Gastrocnemius medialis (tissue), 4 donors: ENCODE measurements around the gene LRRC4C. TPM values are rescaled to one million over a fixed set of nuclear protein-coding genes. Genes with fewer than 3 reads are reported as not detected.
"Not testable (repeated sequence)": the region's sequence is repeated elsewhere in the genome, so short reads cannot be mapped to it uniquely, and the experiment has no call there.

Source experiments
- ATAC-seq, 2 donors: fragments of 150-250 bp; one replicate each; pipeline ENCODE4 v1.9.1; 2016
- DNase-seq, 2 donors: peaks; one replicate each; pipeline ENCODE4 v3.0.0-alpha.2; 2019
- H3K27ac ChIP-seq, 4 donors: fragments of 200-600 bp; sonication (generic); 1 replicate in 1 of 4; 2 replicates in 3 of 4; pipeline ENCODE4 v1.5.1; 2016 to 2018; ENCODE audit warnings: mild to moderate bottlenecking in 2 of 4, moderate library complexity in 1 of 4
- H3K27me3 ChIP-seq, 3 donors: fragments of 200-600 bp; sonication (generic) in 2 of 3; 1 replicate in 1 of 3; 2 replicates in 2 of 3; pipeline versions ENCODE4 v1.5.1 to v1.6.0; 2016 to 2019; ENCODE audit warnings: mild to moderate bottlenecking in 1 of 3, moderate library complexity in 1 of 3
- H3K36me3 ChIP-seq, 2 donors: fragments of 200-600 bp; sonication (generic) in 1 of 2; one replicate each; pipeline ENCODE4 v1.5.1; 2017 to 2018
- H3K4me1 ChIP-seq, 2 donors: fragments of 200-600 bp; sonication (generic) in 1 of 2; one replicate each; pipeline ENCODE4 v1.5.1; 2016 to 2017; ENCODE audit warnings: mild to moderate bottlenecking in 2 of 2
- H3K4me3 ChIP-seq, 4 donors: fragments of 200-600 bp; sonication (generic) in 3 of 4; 1 replicate in 1 of 4; 2 replicates in 3 of 4; pipeline ENCODE4 v1.5.1; 2016 to 2019; ENCODE audit warnings: mild to moderate bottlenecking in 2 of 4
- H3K9me3 ChIP-seq, 3 donors: fragments of 200-600 bp; sonication (generic) in 2 of 3; 1 replicate in 1 of 3; 2 replicates in 2 of 3; pipeline ENCODE4 v1.5.1; 2016 to 2019
- POLR2A ChIP-seq, 2 donors: fragments of 450-650 bp; IDR thresholded peaks; one replicate each; pipeline ENCODE4 v1.6.1; 2017; ENCODE audit warnings: antibody characterized with exemption in 2 of 2, mild to moderate bottlenecking in 2 of 2, moderate library complexity in 2 of 2
- in situ Hi-C, 4 donors: fragments of 200-750 bp; cut with MboI; loops; one replicate each; pipeline versions ENCODE4 v1.15.0 to v1.8.0; 2017; ENCODE audit warnings: low sequenced_read_pairs in 4 of 4
- intact Hi-C: fragments of 100-400 bp; cut with DNase I; formaldehyde crosslinking; loops from one replicate; pipeline ENCODE4 v1.15.1; 2023; ENCODE audit warnings: low total_unique reads
- total RNA-seq, 4 donors: library from RNA; depleted of rRNA; stranded (reverse); fragments of >200 nt; gene quantifications; one replicate each; pipeline versions ENCODE4 v1.1.0 to v1.2.3, GENCODE V29; 2016
- TF ChIP-seq, protein P1 (sequence below), 5 experiments: fragments of 450-650 bp in 3 of 5; fragments of 200-600 bp in 2 of 5; sonication (generic) in 2 of 5; IDR thresholded peaks in 4 of 5; conservative IDR thresholded peaks in 1 of 5; 1 replicate in 4 of 5; 2 replicates in 1 of 5; pipeline ENCODE4 v1.5.1; 2016 to 2019; ENCODE audit warnings: antibody characterized with exemption in 5 of 5, mild to moderate bottlenecking in 3 of 5, moderate library complexity in 3 of 5

The LRRC4C gene
- total RNA-seq, 4 donors from 2014 or later, result 0.15 to 0.59 (median 0.24) TPM; not detected in 1

DNA sequence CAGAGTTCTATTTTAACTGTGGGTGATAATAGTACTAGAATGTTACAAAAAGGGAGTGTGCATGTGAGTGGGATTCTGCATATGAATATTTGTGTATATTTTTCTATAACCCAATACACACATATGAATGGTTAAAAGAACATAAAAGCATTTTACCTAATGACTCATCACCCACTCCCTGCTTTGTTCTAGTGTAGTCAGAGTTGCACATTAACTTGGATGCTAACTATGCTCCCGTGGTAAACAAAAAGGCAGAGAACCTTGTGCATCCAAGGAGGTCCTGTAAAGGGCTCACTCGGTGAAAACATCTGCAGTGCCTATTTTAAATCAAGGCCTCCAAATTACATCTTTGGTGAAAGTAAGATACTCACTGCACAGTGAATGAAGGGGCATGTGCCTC is 1289.4 kb downstream of the LRRC4C start:
- no peak for ATAC-seq
- no peaks in the 10 kb centered on the region for H3K9me3 ChIP-seq
- in situ Hi-C loops (no loop called here), intact Hi-C loops (no loop called here)
- no peak for DNase-seq
- no peaks in the 10 kb centered on the region for H3K27me3 ChIP-seq
- H3K4me1 ChIP-seq, result no peaks in the 10 kb centered on the region
- no peaks in the 10 kb centered on the region for H3K36me3 ChIP-seq
- no peak overlapping the region for H3K27ac ChIP-seq
- H3K4me3 ChIP-seq, result no peak overlapping the region
- TF ChIP-seq, protein P1, sequence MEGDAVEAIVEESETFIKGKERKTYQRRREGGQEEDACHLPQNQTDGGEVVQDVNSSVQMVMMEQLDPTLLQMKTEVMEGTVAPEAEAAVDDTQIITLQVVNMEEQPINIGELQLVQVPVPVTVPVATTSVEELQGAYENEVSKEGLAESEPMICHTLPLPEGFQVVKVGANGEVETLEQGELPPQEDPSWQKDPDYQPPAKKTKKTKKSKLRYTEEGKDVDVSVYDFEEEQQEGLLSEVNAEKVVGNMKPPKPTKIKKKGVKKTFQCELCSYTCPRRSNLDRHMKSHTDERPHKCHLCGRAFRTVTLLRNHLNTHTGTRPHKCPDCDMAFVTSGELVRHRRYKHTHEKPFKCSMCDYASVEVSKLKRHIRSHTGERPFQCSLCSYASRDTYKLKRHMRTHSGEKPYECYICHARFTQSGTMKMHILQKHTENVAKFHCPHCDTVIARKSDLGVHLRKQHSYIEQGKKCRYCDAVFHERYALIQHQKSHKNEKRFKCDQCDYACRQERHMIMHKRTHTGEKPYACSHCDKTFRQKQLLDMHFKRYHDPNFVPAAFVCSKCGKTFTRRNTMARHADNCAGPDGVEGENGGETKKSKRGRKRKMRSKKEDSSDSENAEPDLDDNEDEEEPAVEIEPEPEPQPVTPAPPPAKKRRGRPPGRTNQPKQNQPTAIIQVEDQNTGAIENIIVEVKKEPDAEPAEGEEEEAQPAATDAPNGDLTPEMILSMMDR (IDR thresholded peaks at IDR 0.05 in 4 of 5, conservative IDR thresholded peaks at IDR 0.05 in 1 of 5), result no peak
- no peak for TF ChIP-seq POLR2A (IDR thresholded peaks at IDR 0.05)

DNA sequence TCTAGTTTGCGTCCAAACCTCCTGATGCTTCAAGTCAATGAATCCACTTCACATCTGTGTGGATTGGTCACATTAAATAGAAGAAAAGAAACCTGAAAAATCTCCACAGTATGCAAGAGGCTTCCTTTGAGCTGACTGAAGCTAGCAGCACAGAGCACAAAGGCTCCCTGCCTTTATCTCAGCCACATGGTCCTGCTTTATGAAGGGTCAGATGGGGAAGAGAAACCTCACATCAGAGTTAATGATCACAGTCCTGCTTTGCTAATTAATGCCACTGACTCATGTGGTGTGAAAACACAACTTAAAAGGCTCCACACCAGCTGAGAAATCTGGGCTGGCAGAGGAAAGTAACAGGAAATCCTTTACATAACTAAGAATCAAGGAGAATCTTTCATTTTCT is 1291.0 kb downstream of the LRRC4C start:
- H3K9me3 ChIP-seq, result no peaks in the 10 kb centered on the region
- H3K36me3 ChIP-seq, result no peaks in the 10 kb centered on the region
- H3K27ac ChIP-seq, result no peak overlapping the region
- no peak for TF ChIP-seq POLR2A (IDR thresholded peaks at IDR 0.05)
- TF ChIP-seq, protein P1 (IDR thresholded peaks at IDR 0.05 in 4 of 5, conservative IDR thresholded peaks at IDR 0.05 in 1 of 5), result no peak
- intact Hi-C loops (no loop called here), in situ Hi-C loops (no loop called here)
- ATAC-seq (no peak), DNase-seq (no peak)
- H3K27me3 ChIP-seq, result no peaks in the 10 kb centered on the region
- H3K4me1 ChIP-seq, result no peaks in the 10 kb centered on the region
- no peak overlapping the region for H3K4me3 ChIP-seq

DNA sequence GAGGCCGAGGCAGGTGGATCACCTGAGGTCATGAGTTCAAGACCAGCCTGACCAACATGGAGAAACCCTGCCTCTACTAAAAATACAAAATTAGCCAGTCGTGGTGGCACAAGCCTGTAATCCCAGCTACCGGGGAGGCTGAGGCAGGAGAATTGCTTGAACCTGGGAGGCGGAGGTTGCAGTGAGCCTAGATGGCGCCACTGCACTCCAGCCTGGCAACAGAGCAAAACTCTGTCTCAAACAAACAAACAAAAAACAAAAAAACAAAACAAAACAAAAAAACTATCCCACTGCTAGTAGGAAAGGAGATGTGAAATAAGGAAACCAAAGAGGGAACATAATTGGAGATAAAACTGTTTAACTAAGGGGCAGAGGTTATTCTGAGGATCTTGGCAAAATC is 1291.6 kb downstream of the LRRC4C start:
- H3K9me3 ChIP-seq, H3K4me3 ChIP-seq, ATAC-seq, in situ Hi-C loops, intact Hi-C loops, DNase-seq, H3K27ac ChIP-seq, H3K4me1 ChIP-seq, H3K27me3 ChIP-seq, H3K36me3 ChIP-seq: not testable (repeated sequence)

DNA sequence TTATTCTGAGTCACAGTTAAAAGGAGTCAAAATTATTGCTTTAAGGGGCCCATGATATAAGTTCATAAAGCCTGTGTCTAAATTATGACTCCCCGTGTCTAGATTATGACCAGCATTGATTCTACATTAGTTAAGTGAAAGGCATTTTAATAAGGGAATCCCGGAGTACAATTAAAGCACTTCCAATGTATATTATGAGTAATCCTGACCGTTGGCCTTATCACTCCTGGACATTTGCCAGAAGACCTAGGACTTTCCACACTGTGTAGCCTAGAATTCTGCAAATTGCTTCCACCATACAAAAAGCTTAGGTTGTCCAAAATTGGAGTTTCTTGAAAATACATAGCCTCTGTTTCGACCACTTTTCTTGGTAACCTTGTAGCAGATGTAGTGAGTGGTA is 1292.6 kb downstream of the LRRC4C start:
- ATAC-seq (no peak), DNase-seq (no peak)
- Histone ChIP-seq H3K4me1 (no peaks in the 10 kb centered on the region), H3K4me3 (no peak overlapping the region), H3K27ac (no peak overlapping the region), H3K9me3 (no peaks in the 10 kb centered on the region), H3K27me3 (no peaks in the 10 kb centered on the region), H3K36me3 (no peaks in the 10 kb centered on the region)
- intact Hi-C loops (no loop called here), in situ Hi-C loops (no loop called here)
- no peak for TF ChIP-seq POLR2A (IDR thresholded peaks at IDR 0.05)
- TF ChIP-seq, protein P1 (IDR thresholded peaks at IDR 0.05 in 4 of 5, conservative IDR thresholded peaks at IDR 0.05 in 1 of 5), result no peak

DNA sequence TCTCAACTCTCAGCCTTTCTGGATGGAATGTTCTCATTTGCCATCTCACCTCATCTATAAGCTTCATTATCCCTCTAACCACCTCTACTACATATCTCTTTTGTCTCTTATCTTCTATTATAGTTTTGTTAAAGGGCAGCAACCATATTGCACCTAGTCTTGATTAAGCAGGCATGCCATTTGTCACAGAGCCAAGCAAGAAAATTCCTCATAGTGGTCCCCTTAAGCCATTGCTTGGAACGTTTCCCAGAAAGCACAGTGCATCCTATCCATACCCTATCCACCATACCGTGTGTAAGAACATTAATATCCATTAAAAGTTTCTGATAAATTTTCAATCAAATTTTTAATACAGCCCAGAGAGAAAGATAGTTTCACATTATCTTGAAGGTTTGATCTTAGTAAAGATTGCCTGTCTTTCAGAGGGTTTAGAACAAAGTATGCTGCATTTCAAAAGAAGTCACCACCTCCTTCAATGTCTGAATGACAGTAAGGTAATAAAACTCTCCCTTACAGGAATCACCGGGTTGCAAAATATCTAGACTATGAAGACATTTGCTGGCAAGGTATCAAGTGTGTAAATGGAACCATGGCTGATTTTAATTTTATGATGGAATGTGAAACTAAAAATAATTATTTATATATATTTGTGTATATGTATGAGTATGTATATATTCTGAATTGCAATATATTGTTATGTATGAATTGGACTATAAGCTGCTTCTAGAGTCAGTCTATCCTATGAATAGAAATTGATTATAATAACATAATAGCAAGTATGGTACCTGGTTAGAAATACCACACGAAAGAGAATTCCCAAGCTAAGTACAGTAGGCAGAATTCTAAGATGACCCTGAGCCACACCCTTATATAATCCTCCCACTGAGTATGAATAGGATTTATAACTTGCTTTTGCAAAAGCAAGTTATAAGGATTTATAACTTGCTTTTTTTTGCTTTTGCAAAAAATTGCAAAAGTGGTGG is 1296.3 kb downstream of the LRRC4C start:
- H3K27ac ChIP-seq, result no peak overlapping the region
- no peak overlapping the region for H3K4me3 ChIP-seq
- H3K27me3 ChIP-seq, result no peaks in the 10 kb centered on the region
- DNase-seq (no peak), ATAC-seq (no peak)
- intact Hi-C loops (no loop called here), in situ Hi-C loops (no loop called here)
- H3K9me3 ChIP-seq, result no peaks in the 10 kb centered on the region
- no peaks in the 10 kb centered on the region for H3K4me1 ChIP-seq
- no peaks in the 10 kb centered on the region for H3K36me3 ChIP-seq
- TF ChIP-seq, protein P1 (IDR thresholded peaks at IDR 0.05 in 4 of 5, conservative IDR thresholded peaks at IDR 0.05 in 1 of 5), result no peak
- TF ChIP-seq POLR2A (IDR thresholded peaks at IDR 0.05), result no peak
